ENCODE results near the gene PFDN1. TPM values are rescaled to one million over a fixed set of nuclear protein-coding genes. Genes with fewer than 3 reads are reported as not detected.

Gene PFDN1
- total and polyA plus RNA-seq, 9 of the 15 experiments (the other 6 are each of a cell fraction or from before 2014, with no cell fraction given): 45.5 to 215 (median 78.0) TPM

DNA sequence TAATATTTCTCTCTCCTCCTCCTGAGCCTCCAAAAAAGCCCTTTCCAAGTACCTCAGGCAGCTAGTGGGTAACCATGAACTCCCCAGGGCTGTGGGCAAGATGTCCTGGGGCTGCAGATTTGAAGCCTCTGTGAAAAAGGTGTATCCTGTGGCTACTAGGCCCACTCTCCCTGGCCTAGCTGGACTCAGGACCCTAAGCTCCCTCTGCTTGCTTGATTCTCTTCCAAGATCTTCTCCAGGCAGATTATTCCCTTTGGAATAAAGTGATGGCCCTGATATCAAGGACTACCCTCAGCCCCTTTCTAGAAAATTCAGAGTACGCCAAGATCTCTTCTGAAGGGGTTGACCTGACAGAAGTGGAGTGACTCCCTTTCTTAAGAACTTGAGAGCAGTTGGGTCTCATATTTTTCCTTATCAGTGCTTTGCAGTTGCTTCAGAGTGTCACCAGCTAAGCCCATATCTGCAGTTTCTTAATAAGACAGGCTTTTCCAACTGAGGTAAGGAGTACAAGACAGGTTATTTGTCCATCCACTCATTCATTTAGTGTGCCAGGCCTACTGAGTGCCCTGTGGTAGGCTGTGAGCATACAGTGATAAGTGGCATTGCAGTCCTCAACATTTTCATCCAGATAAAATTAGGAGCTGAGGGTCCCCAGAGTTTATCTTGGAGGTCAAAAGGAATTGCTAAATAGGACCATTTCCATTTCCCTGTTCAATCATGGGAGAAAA lies 85.4 kb downstream of the PFDN1 start (continued):
- peak; percentile 81 for TF ChIP-seq NCOA1 (IDR thresholded peaks at IDR 0.05; ENCODE audit: low read depth)
- TF ChIP-seq, protein P1, sequence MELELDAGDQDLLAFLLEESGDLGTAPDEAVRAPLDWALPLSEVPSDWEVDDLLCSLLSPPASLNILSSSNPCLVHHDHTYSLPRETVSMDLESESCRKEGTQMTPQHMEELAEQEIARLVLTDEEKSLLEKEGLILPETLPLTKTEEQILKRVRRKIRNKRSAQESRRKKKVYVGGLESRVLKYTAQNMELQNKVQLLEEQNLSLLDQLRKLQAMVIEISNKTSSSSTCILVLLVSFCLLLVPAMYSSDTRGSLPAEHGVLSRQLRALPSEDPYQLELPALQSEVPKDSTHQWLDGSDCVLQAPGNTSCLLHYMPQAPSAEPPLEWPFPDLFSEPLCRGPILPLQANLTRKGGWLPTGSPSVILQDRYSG (tag; conservative IDR thresholded peaks at IDR 0.05; ENCODE audit: low read depth): peak; percentile 23; the same call in 1 of the 2 replicates
- peak in 1 of 2 experiments; percentile 52; a peak in 2 of 4 replicates for TF ChIP-seq MAZ (CRISPR knock-in tag; conservative IDR thresholded peaks at IDR 0.05 in 1 of 2, IDR thresholded peaks at IDR 0.05 in 1 of 2)
- no peak for TF ChIP-seq HDGF (IDR thresholded peaks at IDR 0.05)
- TF ChIP-seq SAFB2 (IDR thresholded peaks at IDR 0.05; ENCODE audit: borderline replicate concordance, low read depth, low read length, severe bottlenecking): no peak
- TF ChIP-seq SMARCA5 (IDR thresholded peaks at IDR 0.05): 0 out of 2 replicates have a peak, but pooled peaks have one; percentile 13
- peak; percentile 99 for TF ChIP-seq DPF2 (IDR thresholded peaks at IDR 0.05)
- peak; percentile 59; the same call in 1 of the 2 replicates for TF ChIP-seq PHB2 (IDR thresholded peaks at IDR 0.05; ENCODE audit: low read depth)
- peak; percentile 86 for TF ChIP-seq SOX6 (IDR thresholded peaks at IDR 0.05)
- no peak for TF ChIP-seq ZNF217 (CRISPR knock-in tag; IDR thresholded peaks at IDR 0.05)
- TF ChIP-seq ELF4 (CRISPR knock-in tag; IDR thresholded peaks at IDR 0.05): 0 out of 2 replicates have a peak, but pooled peaks have one; percentile 12
- TF ChIP-seq, protein P2, sequence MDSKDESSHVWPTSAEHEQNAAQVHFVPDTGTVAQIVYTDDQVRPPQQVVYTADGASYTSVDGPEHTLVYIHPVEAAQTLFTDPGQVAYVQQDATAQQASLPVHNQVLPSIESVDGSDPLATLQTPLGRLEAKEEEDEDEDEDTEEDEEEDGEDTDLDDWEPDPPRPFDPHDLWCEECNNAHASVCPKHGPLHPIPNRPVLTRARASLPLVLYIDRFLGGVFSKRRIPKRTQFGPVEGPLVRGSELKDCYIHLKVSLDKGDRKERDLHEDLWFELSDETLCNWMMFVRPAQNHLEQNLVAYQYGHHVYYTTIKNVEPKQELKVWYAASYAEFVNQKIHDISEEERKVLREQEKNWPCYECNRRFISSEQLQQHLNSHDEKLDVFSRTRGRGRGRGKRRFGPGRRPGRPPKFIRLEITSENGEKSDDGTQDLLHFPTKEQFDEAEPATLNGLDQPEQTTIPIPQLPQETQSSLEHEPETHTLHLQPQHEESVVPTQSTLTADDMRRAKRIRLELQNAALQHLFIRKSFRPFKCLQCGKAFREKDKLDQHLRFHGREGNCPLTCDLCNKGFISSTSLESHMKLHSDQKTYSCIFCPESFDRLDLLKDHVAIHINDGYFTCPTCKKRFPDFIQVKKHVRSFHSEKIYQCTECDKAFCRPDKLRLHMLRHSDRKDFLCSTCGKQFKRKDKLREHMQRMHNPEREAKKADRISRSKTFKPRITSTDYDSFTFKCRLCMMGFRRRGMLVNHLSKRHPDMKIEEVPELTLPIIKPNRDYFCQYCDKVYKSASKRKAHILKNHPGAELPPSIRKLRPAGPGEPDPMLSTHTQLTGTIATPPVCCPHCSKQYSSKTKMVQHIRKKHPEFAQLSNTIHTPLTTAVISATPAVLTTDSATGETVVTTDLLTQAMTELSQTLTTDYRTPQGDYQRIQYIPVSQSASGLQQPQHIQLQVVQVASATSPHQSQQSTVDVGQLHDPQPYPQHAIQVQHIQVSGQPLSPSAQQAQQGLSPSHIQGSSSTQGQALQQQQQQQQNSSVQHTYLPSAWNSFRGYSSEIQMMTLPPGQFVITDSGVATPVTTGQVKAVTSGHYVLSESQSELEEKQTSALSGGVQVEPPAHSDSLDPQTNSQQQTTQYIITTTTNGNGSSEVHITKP (IDR thresholded peaks at IDR 0.05; ENCODE audit: partially characterized antibody): peak; percentile 45
- TF ChIP-seq TAL1 (IDR thresholded peaks at IDR 0.05): peak; percentile 96
- peak; percentile 94 for TF ChIP-seq NCOR1 (IDR thresholded peaks at IDR 0.05)
- TF ChIP-seq HDAC3 (IDR thresholded peaks at IDR 0.05; ENCODE audit: borderline replicate concordance, partially characterized antibody): peak; percentile 69
- no peak for TF ChIP-seq TCF7L2 (IDR thresholded peaks at IDR 0.05; ENCODE audit: low read depth, low read length)
- peak; percentile 90 for TF ChIP-seq STAT5A (IDR thresholded peaks at IDR 0.05; ENCODE audit: borderline replicate concordance, low read length)
- TF ChIP-seq TBP (optimal IDR thresholded peaks at IDR 0.05; ENCODE audit: low read depth, low read length): peak; percentile 36
- no peak for TF ChIP-seq PPARD (CRISPR knock-in tag; IDR thresholded peaks at IDR 0.05)
- TF ChIP-seq RCOR1 (IDR thresholded peaks at IDR 0.05; ENCODE audit: borderline replicate concordance in 1 of 2, low read depth in 2 of 2, low read length in 2 of 2): peak; percentile 53 to 86; a peak in 3 of 4 replicates
- peak; percentile 93 for TF ChIP-seq ZNF239 (CRISPR knock-in tag; IDR thresholded peaks at IDR 0.05)
- peak; percentile 86 for TF ChIP-seq ZNF589 (CRISPR knock-in tag; IDR thresholded peaks at IDR 0.05; ENCODE audit: low read depth)
- peak; percentile 92 for TF ChIP-seq CBFA2T2 (conservative IDR thresholded peaks at IDR 0.05)
- no peak for TF ChIP-seq HNRNPH1 (optimal IDR thresholded peaks at IDR 0.05; ENCODE audit: low read depth, low read length)
- peak; percentile 81 for TF ChIP-seq ZEB2 (IDR thresholded peaks at IDR 0.05)
- TF ChIP-seq CEBPG (CRISPR knock-in tag; IDR thresholded peaks at IDR 0.05): peak; percentile 78; the same call in 1 of the 2 replicates
- peak; percentile 70 to 71 for TF ChIP-seq CEBPG (tag; conservative IDR thresholded peaks at IDR 0.05 in 1 of 2, IDR thresholded peaks at IDR 0.05 in 1 of 2)

Data from K562 (cell line).